Right forelimb (tissue), 1 donor: ENCODE data around the gene RMP24.
"Not testable (repeated sequence)": the region's sequence is repeated elsewhere in the genome, so short reads cannot be mapped to it uniquely, and the experiment has no call there.

ENCODE experiments used
- DNase-seq: peaks from one replicate; pipeline ENCODE4 v3.0.0-alpha.2; 2018

Gene RMP24

GRCh38 chr18:35969676-35970075, 2.8 kb upstream of the RMP24 start:
- no peak for DNase-seq

DNA sequence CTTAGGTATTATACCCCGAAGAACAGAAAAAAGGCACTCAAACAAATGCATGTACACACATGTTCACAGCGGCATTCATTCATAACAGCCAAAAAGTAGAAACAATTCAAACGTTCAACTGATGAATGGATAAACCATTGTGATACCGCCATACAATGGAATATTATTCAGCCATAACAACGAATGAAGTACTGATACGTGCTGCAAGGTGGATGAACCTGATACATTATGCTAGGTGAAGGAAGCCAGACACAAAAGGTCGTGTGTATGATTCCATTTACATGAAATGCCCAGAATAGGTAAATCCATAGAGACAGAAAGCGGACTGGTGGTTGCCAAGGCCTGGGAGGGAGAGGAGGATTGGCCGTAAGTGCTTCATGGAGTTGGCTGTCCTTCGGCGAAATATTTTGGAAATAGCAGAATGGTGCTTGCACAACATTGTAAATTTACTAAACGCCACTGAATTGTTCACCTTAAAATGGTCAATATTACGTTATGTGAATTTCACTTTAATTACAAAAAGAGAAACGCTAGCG, 750 bp upstream of the RMP24 start:
- no peak for DNase-seq

- no peak for DNase-seq
Observed at GRCh38 chr18:35973650-35974049, 1.2 kb downstream of the RMP24 start.

- no peak for DNase-seq
Observed at GRCh38 chr18:35974181-35974580, 1.7 kb downstream of the RMP24 start.

DNA sequence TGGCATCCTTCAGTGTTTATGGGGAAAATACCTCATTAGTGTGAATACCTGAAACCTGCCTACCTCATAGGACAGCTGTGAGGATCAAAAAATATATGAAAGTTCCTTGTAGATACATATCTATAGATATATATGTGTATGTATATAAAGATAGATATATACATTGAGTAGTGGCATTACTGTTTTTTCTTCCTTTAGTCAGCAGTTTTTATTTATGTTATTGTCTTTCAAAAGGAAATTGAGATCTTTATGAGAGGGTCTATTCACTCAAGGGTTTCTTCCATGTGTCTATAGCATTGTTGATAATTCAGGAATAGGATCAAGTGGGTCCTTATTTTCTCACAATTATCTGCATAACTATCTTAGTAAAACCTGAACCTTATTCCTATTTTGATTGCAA, 6.6 kb downstream of the RMP24 start:
- DNase-seq: no peak

DNA sequence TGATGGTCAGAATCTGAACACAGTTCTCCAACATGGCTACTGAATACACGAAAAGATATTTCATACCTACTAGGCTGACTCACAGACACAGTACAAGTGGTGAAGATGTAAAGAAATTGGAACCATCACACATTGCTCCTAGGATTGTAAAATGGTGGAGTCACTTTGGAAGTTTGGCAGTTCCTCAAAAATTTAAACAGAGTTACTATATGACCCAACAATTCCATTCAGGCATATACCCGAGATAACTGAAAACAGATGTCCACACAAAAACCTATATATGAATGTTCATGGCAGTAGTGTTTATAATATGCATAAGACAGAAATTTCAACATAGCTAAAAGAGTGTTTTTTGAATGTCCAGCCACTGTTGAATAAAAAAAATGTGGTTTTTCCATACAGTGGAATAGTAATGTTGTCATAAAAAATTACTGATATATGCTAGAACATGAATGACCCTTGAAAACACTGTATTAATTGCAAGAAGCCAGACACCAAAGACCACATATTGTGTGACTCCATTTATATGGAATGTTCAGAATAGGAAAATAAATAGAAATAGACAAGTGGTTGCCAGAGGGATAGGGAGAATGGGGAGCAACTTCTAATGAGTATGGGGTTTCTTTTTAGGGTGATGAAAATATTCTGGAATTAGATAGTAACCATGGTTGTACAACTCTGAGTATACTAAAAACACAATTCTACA, 10.1 kb downstream of the RMP24 start:
- no peak for DNase-seq

- no peak for DNase-seq
Observed at GRCh38 chr18:35983147-35983546, 10.7 kb downstream of the RMP24 start.

GRCh38 chr18:35983818-35984217, 11.3 kb downstream of the RMP24 start:
- no peak for DNase-seq

DNA sequence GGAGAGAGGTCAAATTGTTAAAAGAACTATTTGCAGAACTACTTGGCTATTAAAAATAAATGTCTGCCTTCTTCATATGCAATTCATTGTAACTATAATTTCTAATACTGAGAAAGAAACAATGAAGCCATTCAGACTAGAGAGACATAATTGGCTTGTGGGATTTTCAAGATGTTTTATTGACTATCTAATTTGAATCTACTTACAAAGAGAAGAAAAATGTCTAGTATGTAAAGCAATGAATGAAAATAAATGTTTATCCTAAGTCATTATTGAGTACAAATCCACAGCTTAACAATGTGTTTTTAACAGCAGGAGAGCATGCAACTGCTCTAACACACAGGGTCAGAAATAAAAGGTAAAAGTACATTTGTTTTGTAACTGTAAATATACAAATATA, 19.2 kb downstream of the RMP24 start:
- no peak for DNase-seq

GRCh38 chr18:35993013-35993412, 20.5 kb downstream of the RMP24 start:
- DNase-seq: no peak

GRCh38 chr18:35998967-35999366, 26.5 kb downstream of the RMP24 start:
- no peak for DNase-seq

DNA sequence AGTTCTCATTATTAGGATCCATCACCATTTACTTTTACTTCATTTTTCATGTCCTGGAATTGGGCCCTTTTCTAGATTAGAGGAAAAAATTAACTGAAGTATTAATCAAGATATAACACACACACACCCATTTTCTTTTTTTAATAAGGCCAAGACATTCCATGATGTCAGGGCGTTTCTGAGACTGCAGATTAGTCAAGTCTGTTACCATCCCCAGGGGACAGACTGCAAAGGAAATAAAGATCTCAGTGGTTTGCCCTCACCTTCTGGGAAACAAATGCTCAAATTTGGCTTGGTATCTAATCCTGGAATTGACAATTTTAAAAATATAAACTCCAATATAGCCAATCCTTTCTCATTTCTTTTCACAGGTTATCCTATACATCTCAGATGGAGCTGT, 27.4 kb downstream of the RMP24 start:
- no peak for DNase-seq

- DNase-seq: no peak
Observed at GRCh38 chr18:36006997-36007396, 34.5 kb downstream of the RMP24 start.

GRCh38 chr18:36009214-36009613, 36.7 kb downstream of the RMP24 start:
- no peak for DNase-seq

DNA sequence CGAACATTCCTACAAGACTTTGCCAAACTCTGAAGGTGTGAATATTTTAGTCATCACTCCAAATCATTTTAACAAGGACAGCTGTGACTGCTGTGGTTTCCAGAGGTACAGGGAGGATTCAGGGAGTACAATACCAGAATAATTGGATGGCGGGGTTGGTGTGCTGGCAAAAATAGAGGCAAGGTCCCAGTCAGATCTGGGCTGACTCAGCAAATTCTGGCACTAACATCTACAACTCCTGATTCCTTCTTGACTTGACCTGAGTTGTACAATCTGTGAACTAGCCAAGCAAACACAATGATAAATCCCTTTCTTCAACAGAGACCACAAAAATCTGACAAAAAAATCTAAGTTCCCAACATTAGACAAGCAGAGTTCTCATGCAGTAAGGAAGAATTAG, 40.4 kb downstream of the RMP24 start:
- DNase-seq: no peak

GRCh38 chr18:36015629-36016028, 43.1 kb downstream of the RMP24 start:
- DNase-seq: no peak

- DNase-seq: no peak
Observed at GRCh38 chr18:36017232-36017631, 44.8 kb downstream of the RMP24 start.

GRCh38 chr18:36020174-36020711, 47.8 kb downstream of the RMP24 start:
- DNase-seq: no peak

DNA sequence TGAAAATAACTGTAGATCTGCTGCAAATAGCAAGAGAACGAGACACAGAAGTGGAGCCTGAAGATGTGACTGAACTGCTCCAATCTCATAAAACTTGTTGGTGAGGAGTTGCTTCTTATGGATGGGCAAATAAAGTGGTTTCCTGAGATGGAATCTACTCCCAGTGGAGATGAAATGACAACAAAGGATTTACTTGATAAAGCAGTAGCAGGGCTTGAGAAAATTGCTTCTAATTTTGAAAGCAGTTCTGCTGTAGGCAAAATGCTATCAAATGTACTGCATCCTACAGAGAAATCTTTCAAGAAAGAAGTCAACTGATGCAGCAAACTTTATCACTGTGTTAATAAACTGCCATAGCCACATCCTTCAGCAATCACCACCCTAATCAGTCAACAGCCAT, 50.9 kb downstream of the RMP24 start:
- no peak for DNase-seq

GRCh38 chr18:36024241-36024640, 51.8 kb downstream of the RMP24 start:
- not testable (repeated sequence) for DNase-seq

- DNase-seq: no peak
Observed at GRCh38 chr18:36025025-36025424, 52.5 kb downstream of the RMP24 start.

- no peak for DNase-seq
Observed at GRCh38 chr18:36028859-36029258, 56.4 kb downstream of the RMP24 start.
